AG08395 (cell line): Measurements from ENCODE around the gene SNX33.
"Not testable (repeated sequence)": the region's sequence is repeated elsewhere in the genome, so short reads cannot be mapped to it uniquely, and the experiment has no call there.

Experiments used
- DNase-seq: peaks from one replicate; pipeline ENCODE4 v3.0.0; 2012; ENCODE audit warnings: mixed read lengths, low spot score

SNX33 gene

DNA sequence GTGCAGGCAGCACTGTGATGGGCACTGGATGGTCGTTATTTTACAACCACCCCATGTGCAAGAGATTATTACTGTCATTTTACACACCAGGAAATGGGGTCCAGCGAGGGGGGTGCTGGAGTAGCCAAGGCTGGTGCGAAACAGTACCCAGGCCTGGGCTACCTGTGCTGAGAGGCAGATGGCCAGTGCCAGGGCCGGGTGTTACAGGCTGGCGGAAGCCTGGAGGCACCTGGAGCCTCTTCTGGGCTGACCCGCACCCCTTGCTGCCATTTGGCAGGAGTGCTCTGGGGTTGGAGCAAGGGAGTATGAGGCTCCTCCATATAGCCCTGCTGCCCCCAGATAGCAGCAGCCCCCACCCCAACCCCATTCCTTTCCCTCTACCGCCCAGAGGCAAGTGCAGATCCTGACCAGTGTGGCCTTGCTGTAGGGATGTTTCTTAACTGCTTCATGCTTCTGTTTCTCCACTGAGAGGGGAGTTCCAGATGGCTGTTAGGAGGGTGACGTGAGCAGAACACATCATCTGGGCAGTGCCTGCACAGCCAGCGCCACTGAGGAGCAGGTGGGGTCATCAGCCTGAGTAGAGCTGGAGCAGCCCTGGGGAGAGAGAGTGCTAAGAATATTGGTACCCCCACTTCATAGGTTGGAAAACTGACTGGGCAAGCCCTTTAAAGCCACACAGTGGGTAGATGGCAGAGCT, 15.3 kb downstream of the SNX33 start:
- no peak for DNase-seq

DNA sequence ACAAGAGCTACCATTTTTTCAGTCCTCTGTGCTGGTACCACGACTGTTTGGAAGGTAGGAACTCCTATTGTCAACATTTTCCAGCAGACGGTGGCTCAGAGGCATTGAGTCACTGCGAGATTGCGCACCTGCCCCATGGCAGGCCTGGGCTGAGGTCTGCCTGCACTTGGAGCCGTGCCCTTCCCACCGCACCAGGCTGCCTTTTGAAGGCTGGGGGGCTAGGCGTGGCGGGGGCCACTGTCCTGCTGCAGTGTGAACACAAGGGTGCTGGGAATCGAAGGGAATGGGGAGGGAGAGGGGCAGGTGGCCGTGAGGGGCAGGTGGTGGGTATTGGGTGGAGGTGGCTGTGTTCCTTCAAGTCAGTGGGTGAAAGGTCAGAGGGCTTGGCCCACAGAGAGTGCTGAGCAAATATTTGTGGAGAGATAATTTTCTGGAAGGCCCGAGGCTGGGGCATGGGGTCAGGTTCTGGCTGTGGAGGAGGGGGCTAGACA, 16.3 kb downstream of the SNX33 start:
- no peak for DNase-seq

DNA sequence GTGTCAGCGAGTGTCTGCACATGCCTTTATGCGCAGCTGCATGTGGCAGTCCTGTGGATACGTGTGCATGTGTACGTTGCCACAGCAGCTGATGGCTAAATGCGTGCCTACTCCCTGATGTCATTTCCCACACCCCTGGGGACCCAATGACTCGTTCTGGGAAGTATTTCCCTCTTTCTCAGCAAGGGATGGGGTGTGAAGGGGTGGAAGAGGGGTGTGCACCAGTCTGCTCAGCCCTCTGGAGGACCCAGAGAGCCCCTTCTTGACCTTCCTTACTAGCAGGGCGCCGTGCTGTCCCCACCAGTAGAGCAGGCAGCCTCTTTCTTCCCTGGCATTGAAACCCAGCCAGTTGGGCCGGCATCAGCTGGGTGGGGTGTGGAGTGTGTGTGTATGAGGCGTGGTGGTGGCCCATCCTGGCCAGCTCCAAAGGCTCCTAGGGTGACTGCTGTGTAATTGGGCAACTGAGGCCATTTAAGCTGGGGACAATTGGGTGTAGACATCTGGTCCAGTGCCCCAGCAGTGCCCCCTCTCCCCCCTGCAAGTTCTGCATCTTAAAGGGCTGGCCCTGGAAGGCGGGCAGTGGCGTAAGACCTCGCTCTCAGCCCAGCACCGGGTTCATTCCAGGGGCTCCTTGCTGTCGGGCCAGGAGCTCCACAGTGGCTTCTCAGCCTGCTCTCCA, 19.2 kb downstream of the SNX33 start:
- DNase-seq = peak; percentile 97

DNA sequence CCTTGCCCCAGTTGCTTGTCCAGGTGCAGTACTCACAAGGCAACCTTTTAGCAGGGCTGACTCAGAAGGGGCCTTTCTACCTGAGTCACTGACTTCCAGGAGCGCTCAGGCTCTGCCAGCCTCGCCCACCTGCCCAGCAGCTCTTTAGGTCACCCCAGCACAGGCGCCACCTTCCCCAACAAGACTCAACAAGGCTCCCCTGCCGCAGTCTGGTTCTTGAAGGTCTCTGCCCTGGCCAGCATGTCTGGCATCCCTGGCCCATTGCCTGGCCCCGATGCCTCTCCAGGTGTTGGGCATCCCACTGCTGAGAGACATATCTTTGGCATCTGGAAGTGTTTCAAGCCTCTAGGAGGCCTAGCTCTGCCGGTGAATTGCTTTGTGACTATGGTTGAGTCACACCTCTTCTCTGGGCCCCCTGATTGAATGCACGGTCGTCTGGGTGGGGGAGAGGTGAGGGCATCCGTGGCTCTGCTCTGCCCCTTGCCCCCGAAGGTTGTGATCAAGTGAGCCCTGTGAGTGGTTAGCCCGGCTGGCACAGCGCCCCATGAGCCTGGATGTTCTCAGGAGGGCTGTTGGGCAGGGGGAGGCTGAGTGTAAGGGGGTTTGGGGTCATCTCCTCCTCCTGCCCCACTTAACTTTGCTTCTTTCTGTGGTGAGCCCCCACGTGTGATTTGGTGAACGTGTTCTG, 21.6 kb downstream of the SNX33 start:
- no peak for DNase-seq

DNA sequence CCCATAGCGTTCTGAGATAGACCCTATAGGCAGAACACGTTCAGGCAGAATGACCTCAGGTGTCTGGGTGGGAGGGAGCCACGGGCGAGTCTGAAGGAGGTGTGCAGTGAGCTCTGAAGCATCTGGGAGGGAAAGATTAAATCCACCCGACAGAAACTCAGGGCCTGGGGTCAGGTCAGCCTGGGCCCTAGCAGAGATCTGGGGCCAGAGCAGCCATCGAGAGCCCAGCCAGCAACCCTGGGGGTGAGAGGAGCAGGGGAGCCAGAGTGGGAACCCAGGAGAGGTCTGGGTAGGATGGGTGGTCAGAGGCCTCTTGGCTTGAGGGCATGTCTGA, 22.1 kb downstream of the SNX33 start:
- no peak for DNase-seq

DNA sequence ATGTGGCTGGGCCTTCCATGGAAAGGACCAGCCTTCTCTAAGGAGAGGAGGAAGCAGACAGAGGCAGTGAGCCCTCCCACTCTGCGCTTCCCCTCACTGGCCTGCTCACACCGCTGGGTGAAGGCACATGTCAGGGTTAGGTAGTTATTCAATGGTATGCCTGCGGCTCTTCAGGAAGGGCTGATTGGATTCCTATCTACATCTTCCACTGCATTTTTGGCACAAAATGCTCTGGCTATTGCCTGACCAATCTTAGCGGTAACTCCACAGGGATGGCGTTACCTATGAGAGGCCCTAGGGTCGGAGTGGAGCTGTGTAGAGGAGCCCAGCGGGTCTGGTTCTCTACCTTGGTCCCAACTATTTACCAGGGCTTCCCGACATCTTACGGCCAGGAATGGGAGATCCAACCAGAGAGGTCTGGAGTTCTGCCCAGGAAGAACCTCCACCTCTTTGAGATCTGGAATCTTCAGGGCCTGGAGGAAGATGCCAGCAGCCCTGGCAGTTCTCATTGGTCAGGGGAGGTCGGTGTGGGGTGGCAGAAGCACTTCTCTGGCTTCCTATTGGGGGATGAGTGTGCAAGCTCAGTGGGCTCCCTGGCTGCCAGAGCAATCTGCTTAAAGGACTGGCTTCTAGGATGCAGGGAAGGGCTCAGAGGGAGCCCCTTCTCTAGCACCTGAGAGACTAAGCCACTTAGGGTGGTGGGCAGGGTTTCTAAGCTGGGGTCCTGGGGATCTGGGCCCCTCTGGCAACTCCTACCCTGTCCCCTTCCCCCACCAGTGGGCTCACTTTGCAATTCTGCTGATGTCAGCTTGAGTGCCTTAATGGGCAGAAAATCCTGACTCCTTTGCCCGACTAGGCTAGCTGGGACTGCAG, 24.3 kb downstream of the SNX33 start:
- peak; percentile 42 for DNase-seq

DNA sequence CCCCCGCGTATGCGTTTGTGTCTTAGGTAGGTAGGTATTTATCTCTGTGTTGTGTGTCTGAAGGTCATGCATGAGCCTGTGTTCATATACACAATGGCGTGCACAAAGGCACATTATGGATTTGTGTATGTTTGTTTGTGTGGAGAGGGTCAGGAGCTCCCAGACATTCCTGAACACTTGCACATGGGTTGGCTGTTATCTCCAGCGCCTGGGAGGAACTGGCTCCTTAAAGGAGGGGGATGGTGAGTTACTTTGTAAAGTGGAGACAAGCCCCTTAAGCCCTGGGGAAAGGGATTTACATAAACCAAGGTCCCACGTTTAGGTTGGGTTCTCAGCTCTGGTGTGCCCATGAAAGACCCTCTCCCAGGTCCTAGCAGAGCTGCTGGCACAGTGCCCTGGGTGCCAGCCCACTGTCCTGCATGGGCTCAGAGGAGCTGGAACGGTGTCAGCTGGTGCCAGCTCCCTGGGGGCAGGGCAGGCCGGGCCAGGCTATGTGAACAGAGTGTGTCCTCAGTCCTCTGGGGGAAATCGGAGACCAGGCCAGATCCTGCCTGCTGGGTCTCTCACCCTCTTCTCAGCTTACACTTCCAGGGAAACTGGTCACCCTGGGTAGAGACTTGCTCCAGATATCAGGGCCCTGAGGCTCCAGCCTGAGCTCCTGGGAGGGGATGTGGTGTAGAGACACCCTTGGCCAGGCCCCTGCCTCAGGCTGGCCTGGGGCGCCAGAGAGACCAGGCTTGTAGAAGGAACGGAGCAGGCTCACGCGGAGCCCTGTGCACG, 25.1 kb downstream of the SNX33 start:
- peak; percentile 46 for DNase-seq

DNA sequence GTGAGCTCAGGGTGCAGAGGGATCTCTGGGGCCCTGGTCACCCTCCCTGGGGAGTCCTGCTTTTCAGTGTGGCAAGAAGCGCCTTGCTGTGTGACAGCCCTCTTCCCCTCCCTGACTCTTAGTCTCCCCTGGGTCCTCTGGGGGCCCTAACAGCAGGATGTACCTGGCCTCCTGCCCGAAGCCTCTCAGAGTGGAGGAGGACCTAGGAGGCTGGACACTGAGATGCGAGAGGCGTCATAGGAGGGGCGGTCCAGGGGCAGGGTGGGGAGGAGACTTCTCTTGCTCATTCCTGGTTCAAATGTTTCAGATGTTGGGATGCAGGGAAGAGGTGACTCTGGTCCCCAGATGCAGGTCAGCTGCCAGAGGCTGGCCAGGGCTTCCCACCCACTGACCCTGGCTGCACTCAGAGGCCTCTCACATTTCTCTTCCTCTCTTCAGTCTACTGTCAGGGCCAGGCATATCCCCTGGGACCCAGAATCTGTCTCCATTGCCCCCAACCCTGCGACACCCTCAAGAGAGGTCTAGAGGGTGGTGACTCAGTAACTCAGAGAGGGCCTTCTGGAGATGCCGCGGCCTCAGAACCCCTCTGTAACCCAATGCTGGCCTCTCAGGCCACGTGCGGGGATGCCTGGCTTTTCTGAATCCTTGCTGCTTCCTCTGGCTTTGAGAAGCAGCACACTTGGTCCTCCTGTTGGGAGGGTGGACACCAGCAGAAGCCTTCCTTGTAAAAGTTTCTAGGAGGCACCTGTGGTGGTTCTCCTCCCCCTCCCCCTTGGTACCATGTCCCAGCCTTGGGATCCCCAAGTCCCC, 25.9 kb downstream of the SNX33 start:
- peak; percentile 88 for DNase-seq

DNA sequence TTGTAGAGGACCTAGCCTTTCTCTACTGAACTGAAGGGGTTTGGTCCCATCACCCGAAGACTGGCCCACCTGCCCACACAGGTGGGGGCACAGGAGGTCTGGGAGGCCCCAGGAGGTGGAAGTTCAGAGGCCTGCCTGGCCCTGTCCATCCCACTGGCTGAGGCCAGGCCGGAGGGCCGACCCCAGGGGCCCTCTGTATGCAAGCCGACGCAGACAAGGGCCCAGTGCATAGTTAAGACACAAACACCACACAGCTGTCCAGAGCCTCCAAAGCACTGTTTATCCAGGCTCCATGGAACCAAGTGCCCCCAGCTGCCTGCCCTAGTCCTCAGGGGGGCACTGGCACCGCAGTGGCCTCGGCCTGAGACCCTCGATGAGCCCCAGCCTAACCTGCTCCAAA, 26.7 kb downstream of the SNX33 start:
- no peak for DNase-seq

DNA sequence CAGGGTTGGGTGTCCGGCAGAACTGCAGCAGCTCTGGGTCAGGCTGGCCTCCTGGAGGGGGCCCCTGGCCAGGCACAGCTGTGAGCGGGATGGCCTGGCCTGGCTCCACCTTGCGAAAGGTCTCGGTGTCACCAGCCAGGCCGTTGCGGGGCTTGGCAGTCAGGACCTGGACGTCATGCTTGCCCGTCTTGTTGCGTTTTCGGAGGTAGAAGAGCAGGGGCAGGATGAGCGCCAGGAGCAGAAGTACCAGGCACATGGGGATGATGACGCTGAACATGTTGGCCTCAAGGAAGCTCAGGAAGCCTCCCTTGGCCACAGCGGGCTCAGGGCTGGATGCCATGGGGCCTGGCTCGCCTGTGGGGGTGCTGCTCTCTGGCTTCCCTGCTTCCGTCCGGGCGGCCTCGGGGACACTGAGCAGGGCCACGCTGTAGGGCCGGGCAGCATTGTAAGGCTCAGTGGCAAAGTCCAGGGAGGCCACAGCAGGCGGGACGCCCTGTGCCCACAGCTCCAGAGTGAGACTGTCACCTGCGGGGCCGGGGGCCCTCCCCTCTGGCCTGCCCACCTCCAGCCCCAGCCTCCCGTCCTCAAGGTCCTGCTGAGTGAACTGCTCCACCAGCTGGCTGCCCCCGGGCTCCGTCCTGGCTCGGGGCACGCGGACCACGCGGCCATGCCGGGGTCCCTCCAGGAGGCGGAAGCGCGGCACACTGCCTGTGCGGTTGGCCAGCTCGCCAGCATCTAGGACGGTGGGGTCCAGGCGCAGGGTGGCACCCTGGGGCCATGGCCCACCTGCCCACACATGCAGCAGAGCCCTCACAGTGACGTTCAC, 28.1 kb downstream of the SNX33 start:
- no peak for DNase-seq

DNA sequence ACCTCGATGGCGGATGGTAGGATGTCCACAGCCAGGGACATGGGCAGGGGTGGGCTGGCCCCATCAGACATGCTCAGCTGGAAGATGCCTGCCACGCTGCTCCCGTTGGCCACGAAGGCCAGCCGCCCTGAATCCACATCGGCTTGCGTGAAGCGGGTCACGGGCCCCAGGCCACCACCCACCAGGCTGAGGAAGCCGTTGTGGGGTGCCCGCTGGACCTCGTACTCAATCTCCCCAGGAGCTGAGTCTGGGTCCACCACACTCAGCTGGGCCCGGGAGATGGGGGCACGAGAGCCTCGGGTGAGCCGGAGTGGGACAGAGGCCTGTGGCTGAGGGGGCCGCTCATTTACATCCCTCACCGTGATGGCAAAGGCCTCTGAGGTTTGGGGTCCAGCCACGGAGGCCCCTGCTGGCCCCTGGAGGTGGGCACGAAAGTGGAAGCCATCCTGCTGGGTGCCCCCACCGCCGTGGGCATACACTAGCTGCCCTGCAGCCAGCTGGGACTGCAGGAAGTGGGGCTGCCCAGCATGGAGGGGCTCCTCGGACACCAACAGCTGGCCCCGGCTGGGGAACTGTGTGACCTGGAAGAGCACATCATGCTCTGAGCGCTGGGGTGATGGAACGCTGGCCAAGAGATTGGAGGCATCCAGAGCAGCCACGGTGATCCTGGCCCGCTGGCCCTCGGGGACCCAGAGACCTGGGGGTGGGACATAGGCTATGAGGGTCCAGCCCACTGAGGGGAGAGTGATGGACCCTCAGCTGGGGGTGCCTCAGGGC, 29.2 kb downstream of the SNX33 start:
- DNase-seq = no peak

DNA sequence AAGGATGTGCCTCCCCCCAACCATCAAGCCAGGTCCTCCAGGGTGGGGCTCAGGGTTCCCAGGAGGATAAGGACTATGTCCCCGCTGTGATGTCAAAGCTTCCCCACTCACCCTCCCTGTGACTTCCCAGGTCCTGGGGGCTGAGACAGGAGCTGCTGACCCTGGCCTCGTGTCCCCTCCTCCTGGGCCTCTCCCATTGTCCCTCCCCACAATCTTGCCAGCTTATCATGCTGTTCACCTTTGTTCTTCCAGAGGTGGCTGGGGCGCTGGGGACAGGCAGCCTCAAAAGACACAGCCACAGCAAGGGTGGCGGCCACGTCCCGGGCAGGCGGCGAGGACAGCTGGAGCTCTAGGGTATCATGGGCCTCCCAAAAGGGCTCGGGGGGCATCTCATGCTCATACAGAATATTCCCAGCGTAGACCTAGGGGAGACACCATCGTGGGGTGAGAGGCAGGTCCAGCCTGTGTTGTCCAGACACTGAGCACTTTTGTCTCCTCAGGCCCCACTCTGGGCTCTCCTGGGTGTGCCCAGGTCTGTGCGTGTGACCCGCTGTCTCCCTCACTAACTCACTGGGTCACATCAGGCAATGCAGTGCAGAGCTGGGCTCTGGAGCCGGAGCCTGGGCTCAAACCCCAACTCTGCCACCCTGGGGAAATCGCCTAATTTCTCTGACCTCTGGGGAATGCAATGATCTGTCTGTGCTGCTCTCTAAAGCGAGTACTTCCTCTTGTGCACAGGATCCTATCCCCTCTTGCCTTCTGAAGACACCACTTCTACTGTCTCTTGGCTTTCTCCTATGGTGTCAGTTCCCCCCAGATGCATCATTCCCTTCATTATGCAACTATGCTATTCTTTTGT, 30.0 kb downstream of the SNX33 start:
- no peak for DNase-seq

DNA sequence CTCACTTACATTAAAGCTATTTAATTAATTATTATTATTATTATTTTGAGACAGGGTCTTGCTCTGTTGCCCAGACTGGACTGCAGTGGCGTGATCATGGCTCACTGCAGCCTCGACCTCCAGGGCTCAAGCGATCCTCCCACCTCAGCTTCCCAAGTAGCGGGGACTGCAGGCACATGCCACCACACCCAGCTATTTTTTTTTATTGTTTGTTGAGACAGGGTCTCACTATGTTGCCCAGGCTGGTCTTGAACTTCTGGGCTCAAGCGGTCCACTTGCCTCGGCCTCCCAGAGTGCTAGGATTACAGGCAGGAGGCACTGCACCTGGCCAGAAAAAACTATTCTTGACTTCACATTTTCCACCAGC, 30.6 kb downstream of the SNX33 start:
- DNase-seq = not testable (repeated sequence)

DNA sequence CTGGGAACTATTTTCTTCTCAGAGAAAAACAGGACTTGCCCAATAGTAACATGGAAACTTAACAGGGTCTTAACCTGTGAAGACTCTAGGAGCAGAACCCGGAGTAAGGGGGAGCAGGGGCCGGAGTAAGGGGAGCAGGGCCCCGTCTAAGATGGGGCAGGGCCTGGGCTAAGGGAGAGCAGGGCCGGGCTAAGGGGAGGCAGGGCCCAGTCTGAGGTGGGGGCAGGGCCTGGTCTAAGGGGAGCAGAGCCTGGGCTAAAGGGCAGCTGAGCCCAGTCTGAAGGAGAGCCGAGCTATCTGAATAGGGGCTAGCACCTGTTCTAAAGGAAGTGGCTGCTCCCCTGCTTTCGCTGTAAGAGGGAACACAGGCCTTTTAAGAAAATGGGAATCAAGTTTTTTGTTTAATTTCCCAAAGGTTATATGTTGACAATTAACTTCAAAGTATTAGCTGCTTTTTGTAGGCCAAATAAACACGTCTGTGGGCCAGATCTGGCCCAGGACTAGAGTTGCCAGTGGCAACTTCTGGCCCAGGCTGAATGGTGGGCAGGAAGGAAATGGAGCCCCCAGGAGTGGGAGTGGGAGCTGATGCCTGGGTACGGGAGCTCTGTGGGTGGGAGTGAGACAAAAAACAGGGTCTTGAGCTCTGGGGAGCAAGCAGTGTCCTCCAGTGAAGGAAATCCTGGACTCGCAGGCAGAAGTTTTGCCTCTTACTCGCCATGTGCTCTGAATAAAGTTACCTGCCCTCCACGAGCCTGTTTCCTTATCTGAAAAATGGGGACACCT, 32.5 kb downstream of the SNX33 start:
- no peak for DNase-seq

DNA sequence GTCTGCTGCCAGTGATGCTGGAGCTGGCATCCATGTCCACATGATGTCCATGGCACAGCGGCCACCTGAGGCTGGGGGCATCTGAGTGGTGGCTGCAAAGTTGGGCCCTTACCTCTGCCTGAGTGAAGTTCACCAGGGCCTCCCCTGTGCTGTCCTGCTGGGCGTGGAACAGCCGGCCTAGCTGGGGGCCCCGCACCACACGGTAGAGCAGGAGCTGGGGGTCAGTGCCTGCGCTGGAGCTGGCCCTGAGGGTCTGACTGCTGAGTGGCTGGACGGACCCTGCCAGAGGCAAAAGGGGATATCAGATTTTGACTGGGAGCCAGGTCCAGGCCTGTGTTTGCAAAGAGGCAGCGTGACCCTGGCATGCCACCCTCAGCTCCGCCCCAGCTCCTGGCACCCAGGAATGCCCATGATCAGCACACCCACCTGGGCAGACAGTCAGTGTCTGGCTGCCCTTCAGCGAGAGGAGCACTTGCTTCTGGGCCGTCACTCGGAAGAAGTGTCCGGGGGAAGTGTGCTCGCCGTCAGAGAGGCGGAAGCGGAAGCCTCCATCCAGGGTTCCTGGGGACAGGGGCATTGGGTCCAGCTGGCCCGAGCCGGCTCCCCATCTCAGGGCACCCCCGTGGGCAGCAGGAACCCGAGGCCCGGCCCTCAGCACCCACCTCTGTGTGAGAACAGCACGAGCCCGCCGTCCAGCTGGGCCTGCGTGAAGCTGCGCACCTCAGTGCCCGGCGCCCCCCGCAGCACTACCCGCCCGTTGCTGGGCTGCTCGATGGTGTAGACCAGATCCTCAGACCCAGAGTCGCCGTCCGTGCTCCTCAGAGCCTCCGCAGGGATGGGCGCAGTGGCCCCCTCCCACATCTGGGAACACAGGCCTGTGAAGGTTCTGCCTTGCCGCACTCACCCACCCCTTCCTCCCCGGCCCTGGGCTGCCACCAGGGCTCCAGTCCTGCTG, 34.7 kb downstream of the SNX33 start:
- DNase-seq = no peak
